Inflammatory macrophage treated with lipopolysaccharide for 4 hours (primary cell): ENCODE results near the gene LMF2.

Experiments
- DNase-seq: peaks from one replicate; pipeline ENCODE4 v3.0.0-alpha.2; 2020

The LMF2 gene

DNA sequence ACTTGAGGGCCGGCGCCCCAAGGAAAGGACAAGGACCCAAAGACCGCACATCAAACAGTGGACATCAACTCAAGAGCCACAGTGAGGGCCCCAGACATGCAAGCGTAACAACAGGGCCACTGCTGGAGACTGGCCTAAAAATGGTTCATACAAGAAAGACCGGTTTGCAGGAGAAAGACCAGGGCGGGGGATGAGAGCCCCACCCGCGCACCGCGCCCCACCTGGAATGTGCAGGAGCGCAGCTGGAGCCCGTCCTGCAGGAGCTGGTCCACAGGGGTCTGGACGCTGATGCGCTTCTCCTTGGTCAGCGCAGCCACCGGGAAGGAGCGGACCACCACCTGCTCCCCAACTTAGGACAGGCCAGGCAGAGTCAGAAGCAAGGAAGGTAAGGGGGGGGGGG, 46.6 kb downstream of the LMF2 start:
- no peak for DNase-seq

- DNase-seq, result no peak
Observed at GRCh38 chr22:50459496-50460140, 47.9 kb downstream of the LMF2 start.

GRCh38 chr22:50459016-50459415, 48.5 kb downstream of the LMF2 start:
- no peak for DNase-seq

GRCh38 chr22:50456466-50457234, 50.9 kb downstream of the LMF2 start:
- DNase-seq, result no peak

GRCh38 chr22:50456026-50456425, 51.5 kb downstream of the LMF2 start:
- no peak for DNase-seq

GRCh38 chr22:50455201-50455600, 52.3 kb downstream of the LMF2 start:
- no peak for DNase-seq

DNA sequence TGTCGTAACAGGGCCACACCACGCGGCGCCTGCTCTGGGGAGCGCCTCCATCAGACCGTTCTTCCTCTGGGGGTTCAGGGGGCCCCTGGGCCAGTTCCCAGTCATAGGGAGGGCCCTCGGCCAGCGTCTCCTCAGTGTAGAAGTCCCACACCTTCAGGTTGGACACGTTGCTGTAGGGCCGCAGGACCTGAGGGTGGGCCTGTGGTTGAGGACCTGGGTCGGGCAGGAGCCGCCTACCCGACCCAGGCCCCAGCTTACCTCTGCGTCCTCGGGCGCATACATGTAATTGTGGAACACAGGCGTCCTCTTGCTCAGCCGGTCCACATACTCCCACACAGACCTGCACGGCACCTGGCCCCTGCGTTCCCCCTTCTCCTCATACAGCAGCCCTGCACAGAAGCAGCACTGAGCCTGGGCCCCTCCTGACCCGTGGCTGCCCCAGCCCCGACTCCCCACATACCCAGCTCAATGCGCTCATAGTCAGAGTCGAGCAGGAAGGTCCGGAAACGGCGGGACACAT, 52.9 kb downstream of the LMF2 start:
- no peak for DNase-seq
